ENCODE measurements around the gene FAM184A. TPM values are rescaled to one million over a fixed set of nuclear protein-coding genes. Genes with fewer than 3 reads are reported as not detected.

The FAM184A gene
- total RNA-seq, 1 donor from 2014 or later = 30.2 TPM

GRCh38 chr6:118921084-118921483 lies 157.4 kb downstream of the FAM184A start:
- FAIRE-seq (no peak), DNase-seq (ENCODE audit: low spot score in 2 of 2) (no peak)

GRCh38 chr6:118918329-118918725 lies 160.1 kb downstream of the FAM184A start:
- no peak for FAIRE-seq
- DNase-seq (ENCODE audit: low spot score in 2 of 2) = no peak

GRCh38 chr6:118917546-118918328 lies 160.7 kb downstream of the FAM184A start:
- no peak for DNase-seq (ENCODE audit: low spot score in 2 of 2)
- no peak for FAIRE-seq

GRCh38 chr6:118914598-118914997 lies 163.9 kb downstream of the FAM184A start:
- DNase-seq (ENCODE audit: low spot score in 2 of 2) = no peak
- FAIRE-seq = no peak

GRCh38 chr6:118913161-118913560 lies 165.3 kb downstream of the FAM184A start:
- DNase-seq (ENCODE audit: low spot score in 2 of 2) = no peak
- no peak for FAIRE-seq

GRCh38 chr6:118912646-118913045 lies 165.8 kb downstream of the FAM184A start:
- no peak for FAIRE-seq
- no peak for DNase-seq (ENCODE audit: low spot score in 2 of 2)

Small RNA genes within 50 kb of the gene (small RNA-seq; reads per million reads assigned to genes)
- not detected for gene MIR548B
- gene RF00019 = not detected

Other genes with a start within 250 kb of the FAM184A start
- 40.4 TPM for gene ASF1A, start 184.5 kb downstream of the FAM184A start, total RNA-seq
- gene MCM9, start 143.5 kb downstream of the FAM184A start, total RNA-seq = 6.9 TPM

Measured in frontal cortex (tissue), 4 donors.